Activated T-cell treated with anti-CD3 and anti-CD28 coated beads, Interleukin-2, amount 50 U/mL, for 72 hours (primary cell): ENCODE measurements around the gene PROSER2. TPM values are rescaled to one million over a fixed set of nuclear protein-coding genes. Genes with fewer than 3 reads are reported as not detected.
A peak's percentile ranks its signal among the peaks of the same experiment; 100 is the strongest.

ENCODE experiments used
- ATAC-seq, 2 donors: fragments of 150-1000 bp; cut with Tn5 transposase; replicated peaks in 1 of 2; 2 replicates each; pipeline ENCODE4 v1.10.0; 2021; ENCODE audit warnings: moderate library complexity in 2 of 2, mild to moderate bottlenecking in 1 of 2
- DNase-seq, 2 donors: peaks; one replicate each; pipeline ENCODE4 v3.0.0; 2021 to 2022; ENCODE audit warnings: mixed read lengths in 1 of 2
- H3K27ac Mint-ChIP-seq: one replicate; pipeline ENCODE4 v1.8.0; 2022; ENCODE audit warnings: mild to moderate bottlenecking, moderate library complexity, mixed read lengths
- H3K27me3 Mint-ChIP-seq: one replicate; pipeline ENCODE4 v1.8.0; 2022; ENCODE audit warnings: low read depth, mixed read lengths
- H3K36me3 Mint-ChIP-seq, 2 donors: one replicate each; pipeline ENCODE4 v1.8.0; 2022; ENCODE audit warnings: mixed read lengths in 2 of 2, mild to moderate bottlenecking in 1 of 2; ENCODE audit not compliant: insufficient read depth in 2 of 2
- H3K4me1 Mint-ChIP-seq: one replicate; pipeline ENCODE4 v1.8.0; 2022; ENCODE audit warnings: low read depth, mixed read lengths
- H3K4me3 Mint-ChIP-seq, 2 donors: one replicate each; pipeline ENCODE4 v1.8.0; 2022; ENCODE audit warnings: mild to moderate bottlenecking in 2 of 2, mixed read lengths in 2 of 2, moderate library complexity in 2 of 2
- H3K9me3 Mint-ChIP-seq, 2 donors: one replicate each; pipeline ENCODE4 v1.8.0; 2022; ENCODE audit warnings: mixed read lengths in 2 of 2
- total RNA-seq, 2 donors: library from RNA; stranded (reverse); gene quantifications; one replicate each; pipeline ENCODE4 v1.2.3, GENCODE V29; 2022

Gene PROSER2, protein sequence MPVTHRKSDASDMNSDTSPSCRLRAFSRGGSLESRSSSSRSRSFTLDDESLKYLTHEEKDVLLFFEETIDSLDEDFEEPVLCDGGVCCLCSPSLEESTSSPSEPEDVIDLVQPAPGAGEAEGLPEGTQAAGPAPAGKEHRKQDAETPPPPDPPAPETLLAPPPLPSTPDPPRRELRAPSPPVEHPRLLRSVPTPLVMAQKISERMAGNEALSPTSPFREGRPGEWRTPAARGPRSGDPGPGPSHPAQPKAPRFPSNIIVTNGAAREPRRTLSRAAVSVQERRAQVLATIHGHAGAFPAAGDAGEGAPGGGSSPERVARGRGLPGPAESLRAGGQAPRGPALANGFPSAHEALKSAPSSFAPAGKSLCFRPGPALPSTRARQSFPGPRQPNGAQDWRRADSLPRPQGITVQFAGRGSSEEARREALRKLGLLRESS
- 1 to 10 TPM; 1.1 to 1.6 TPM for total RNA-seq

DNA sequence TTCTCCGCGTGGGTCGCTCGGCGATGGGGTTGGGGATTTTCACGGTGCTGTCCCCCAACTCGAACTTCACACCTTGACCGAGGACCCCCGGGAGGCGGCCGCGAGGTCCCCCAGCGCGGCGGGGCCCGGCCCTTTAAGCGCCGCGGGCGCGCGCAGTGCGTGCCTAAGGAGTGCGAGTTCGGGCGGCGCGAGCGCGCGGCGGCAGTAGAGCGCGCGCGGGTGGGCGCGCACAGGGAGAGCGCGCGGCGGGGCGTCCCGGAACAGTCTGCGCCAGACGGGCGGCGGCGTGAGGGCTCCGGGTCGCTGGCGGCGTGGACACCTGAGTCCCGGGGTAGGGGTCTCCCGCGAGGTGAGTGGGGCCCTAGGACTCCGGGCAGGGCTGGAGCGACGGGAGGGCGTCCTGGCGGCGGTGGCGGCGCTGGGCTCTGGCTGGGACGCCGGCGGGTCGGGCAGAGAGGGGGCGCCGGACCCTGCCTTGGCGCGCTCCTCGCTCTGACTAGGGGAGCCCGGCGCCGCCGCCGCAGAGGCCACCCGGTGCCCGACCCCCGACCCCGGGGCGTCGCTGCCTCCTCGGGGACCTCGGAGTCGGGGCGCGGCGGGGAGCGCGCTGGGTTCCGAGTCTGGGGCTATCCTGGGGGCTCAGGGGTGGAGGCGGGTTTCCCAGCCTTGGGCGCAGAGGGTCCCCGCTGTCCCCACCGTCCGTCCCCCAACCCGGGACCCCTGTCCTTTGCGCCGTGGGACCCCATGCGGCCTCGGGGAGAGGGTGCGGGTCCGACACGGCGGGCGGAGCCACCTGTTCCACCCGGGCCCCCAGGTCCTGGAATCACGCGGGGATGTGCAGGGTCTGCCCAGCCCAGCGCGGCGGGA is at the start of gene PROSER2:
PROSER2 (plus strand) TSS at position 235 of the 867 bp plus-strand sequence. CDS start 28,722 bp downstream, outside the sequence.
- ATAC-seq (peak; percentile 90 to 92), DNase-seq (peak; percentile 39 to 57)
- peaks cover 56% of the 10 kb centered on the region for H3K27me3 Mint-ChIP-seq
- peak within 1 kb of the TSS; percentile 73 to 76 for H3K4me3 Mint-ChIP-seq
- H3K36me3 Mint-ChIP-seq, result no peaks in the 10 kb centered on the region
- no peak within 1 kb of the TSS for H3K27ac Mint-ChIP-seq
- peaks cover 17% of the 10 kb centered on the region for H3K4me1 Mint-ChIP-seq
- no peaks in the 10 kb centered on the region for H3K9me3 Mint-ChIP-seq

DNA sequence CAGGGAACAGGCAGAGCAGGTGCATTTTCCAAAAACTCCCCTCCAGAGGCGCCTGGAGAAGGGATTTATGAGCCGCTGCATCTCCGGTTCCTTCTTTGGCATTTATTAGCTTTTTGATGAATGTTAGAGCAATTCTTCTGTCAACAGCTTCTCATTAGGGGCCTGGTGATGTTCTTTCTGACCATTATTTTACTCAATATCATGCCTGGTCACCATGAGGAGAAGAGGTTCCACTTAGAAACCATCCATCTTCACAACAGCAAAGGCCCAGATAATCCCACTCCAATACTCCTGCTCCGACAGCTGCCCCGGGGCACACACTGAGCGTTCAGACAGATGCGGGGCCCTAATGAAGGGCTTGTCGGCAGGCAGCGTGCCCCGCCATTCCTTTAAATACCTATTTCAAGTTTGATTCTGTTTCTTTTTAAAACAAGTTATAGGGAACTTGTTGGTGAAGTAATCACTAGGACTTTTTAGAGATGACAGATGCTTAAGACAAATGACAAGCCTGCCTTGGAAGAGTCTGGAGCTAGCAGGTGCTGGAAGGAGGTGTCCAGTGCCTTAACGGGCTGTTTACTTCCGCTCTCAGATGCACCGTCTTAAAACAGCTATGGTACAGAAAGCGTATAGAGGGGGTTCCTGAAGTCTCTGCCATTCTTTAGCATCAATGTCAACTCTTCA is 49.3 kb upstream of the PROSER2 start:
- Mint-ChIP-seq H3K4me1 (no peaks in the 10 kb centered on the region), H3K27ac (no peak overlapping the region), H3K9me3 (no peaks in the 10 kb centered on the region), H3K36me3 (no peaks in the 10 kb centered on the region), H3K4me3 (no peak overlapping the region), H3K27me3 (no peaks in the 10 kb centered on the region)
- ATAC-seq, result no peak
- no peak for DNase-seq

DNA sequence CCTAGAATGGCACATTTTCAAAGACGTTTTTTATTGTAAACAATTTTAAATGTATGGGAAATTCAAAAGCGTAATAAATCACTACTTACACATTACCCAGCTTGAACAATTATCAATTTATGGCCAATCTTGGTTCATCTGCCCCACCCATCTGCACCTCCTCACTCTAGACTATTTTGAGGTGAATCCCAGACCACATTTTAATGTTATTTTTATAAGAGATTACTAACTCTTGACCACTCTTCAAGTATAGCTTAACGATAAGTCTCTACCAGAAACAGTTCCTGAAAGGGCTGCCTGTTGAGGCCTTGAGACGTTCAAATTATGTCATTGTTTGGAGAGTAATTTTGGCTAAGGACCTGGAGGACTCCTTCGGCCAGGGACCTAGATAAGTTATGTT is 47.7 kb upstream of the PROSER2 start:
- H3K27ac Mint-ChIP-seq, result no peak overlapping the region

DNA sequence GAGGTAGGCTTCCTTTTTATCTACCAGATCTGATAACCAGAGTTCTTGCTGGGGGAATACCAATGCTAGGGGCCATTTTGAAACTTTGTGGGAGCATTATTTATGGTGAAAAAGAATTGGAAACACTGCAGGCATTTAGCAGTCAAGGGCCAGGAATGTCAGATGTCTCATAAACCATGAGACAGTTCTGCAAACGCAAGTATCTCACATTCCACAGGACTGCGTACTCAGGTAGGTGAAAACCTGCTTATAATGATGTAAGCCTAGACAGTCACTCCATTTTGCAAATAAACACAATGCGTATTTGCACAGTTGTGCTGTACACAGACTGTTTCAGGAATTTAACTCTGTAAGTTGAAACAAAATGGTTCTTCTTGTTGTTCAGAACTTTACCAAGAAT is 47.1 kb upstream of the PROSER2 start:
- Mint-ChIP-seq H3K9me3 (no peaks in the 10 kb centered on the region), H3K4me1 (no peaks in the 10 kb centered on the region), H3K36me3 (no peaks in the 10 kb centered on the region), H3K4me3 (no peak overlapping the region), H3K27me3 (no peaks in the 10 kb centered on the region), H3K27ac (no peak overlapping the region)
- DNase-seq (no peak), ATAC-seq (no peak)

More for the DNA sequence above, 47.7 kb upstream of the PROSER2 start:
- H3K27me3 Mint-ChIP-seq, result no peaks in the 10 kb centered on the region
- ATAC-seq (no peak), DNase-seq (no peak)
- no peaks in the 10 kb centered on the region for H3K9me3 Mint-ChIP-seq
- no peaks in the 10 kb centered on the region for H3K4me1 Mint-ChIP-seq
- H3K4me3 Mint-ChIP-seq, result no peak overlapping the region
- no peaks in the 10 kb centered on the region for H3K36me3 Mint-ChIP-seq

- H3K36me3 Mint-ChIP-seq, result no peaks in the 10 kb centered on the region
- H3K4me1 Mint-ChIP-seq, result no peaks in the 10 kb centered on the region
- H3K4me3 Mint-ChIP-seq, result no peak overlapping the region
- no peaks in the 10 kb centered on the region for H3K27me3 Mint-ChIP-seq
- H3K27ac Mint-ChIP-seq, result no peak overlapping the region
- no peaks in the 10 kb centered on the region for H3K9me3 Mint-ChIP-seq
- ATAC-seq (no peak), DNase-seq (no peak)
Measured at GRCh38 chr10:11781114-11781513, 42.0 kb upstream of the PROSER2 start.

DNA sequence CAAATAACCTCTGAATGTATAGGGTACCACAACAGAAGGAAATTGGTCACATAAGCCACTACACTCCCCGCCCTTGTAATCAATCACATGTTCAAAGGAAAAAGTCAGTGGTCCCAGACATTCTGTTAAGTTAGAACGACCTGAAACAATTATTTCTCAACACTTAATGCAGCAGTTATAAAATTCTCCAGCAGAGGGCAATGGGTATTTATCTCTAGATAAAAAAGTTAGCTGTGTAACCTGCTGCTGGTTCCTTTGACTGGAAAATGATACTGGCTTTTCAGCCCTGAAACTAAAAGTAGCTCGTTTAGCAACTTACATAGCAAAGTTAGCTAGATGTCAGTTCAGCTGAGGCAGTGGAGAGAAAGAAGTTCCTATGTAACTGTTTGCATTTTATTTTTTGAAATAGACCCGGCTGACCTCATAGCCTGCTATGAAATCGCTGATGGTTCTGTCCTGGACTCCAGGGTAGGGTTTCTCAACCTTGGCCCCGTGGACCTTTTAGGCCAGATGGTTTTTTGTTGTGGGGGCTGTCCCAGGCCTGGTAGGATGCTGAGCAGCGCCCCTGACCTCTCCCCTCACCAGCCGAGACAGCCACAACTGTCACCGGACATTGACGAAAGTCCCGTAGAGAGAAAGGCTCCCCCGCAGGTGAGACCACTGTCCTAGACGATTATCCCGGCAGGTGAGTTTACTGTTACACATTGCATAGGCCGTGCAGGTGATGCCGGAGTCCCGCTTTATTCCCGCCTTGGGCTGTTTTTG is 40.2 kb upstream of the PROSER2 start:
- Mint-ChIP-seq H3K4me3 (no peak overlapping the region), H3K27me3 (peaks cover 6% of the 10 kb centered on the region), H3K4me1 (no peaks in the 10 kb centered on the region), H3K9me3 (no peaks in the 10 kb centered on the region), H3K36me3 (no peaks in the 10 kb centered on the region), H3K27ac (no peak overlapping the region)
- ATAC-seq, result peak; percentile 53 to 57
- DNase-seq, result peak in 1 of 2 donors; percentile 23

DNA sequence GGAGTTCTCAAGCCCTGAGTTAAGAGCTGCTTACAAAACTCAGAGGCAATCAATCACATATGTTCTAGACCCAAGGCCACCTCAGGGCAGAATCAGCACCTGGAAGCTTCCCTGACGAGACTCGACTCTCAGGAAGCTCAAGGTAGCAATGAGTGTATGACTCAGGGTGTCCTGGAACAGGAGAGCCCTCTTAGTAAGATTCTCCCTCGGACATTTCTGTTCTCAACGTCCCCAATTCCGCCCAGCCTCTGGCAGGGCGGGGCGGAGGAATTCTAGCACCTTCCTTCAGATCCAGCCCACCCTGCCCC is 39.6 kb upstream of the PROSER2 start:
- Mint-ChIP-seq H3K4me1 (no peaks in the 10 kb centered on the region), H3K27me3 (peaks cover 6% of the 10 kb centered on the region), H3K9me3 (no peaks in the 10 kb centered on the region), H3K36me3 (no peaks in the 10 kb centered on the region), H3K27ac (no peak overlapping the region), H3K4me3 (no peak overlapping the region)
- no peak for ATAC-seq
- no peak for DNase-seq

DNA sequence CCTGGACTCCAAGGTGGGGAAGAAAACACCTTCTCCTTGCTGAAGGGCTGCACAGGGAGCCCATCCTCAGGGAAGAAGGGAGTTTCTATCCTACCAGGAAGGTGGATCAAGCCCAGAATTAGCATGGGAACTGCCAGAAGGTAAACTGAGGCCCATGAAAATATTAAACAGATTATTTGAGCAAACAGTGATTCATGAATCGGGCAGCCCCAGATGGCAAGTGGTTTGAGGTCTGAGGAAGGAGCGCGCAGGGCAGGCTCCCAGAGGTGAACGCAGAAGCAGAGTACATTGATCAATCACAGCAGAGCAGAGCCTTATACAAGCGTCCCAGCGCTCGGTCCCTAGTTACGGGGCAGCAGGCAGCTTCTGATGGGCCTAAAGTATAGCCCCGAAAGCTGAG is 35.8 kb upstream of the PROSER2 start:
- DNase-seq (no peak), ATAC-seq (no peak)
- Mint-ChIP-seq H3K36me3 (no peaks in the 10 kb centered on the region), H3K27ac (no peak overlapping the region), H3K9me3 (no peaks in the 10 kb centered on the region), H3K27me3 (peaks cover 19% of the 10 kb centered on the region), H3K4me3 (no peak overlapping the region), H3K4me1 (no peaks in the 10 kb centered on the region)

DNA sequence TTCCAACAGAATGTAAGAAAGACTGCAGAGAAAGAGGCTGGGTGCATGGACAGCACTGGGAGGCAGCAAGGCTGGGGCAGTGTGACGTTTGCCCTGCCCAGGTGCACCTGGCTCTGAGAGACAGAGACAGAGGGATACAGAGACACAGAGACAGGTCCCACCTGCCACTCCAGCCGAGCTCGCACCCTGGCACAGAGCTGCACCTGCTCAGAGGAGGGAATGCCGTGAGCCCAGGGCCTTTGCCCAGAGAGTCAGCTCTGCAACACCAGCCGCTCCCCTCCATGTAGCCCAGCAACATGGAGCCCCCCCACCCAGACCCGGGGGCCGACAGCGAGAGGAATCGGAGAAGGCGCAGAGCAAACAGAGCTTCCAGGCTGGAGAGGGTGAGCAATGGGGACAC is 35.3 kb upstream of the PROSER2 start:
- peaks cover 19% of the 10 kb centered on the region for H3K27me3 Mint-ChIP-seq
- no peaks in the 10 kb centered on the region for H3K36me3 Mint-ChIP-seq
- DNase-seq (no peak), ATAC-seq (no peak)
- H3K27ac Mint-ChIP-seq, result no peak overlapping the region
- no peak overlapping the region for H3K4me3 Mint-ChIP-seq
- H3K4me1 Mint-ChIP-seq, result no peaks in the 10 kb centered on the region
- H3K9me3 Mint-ChIP-seq, result no peaks in the 10 kb centered on the region

DNA sequence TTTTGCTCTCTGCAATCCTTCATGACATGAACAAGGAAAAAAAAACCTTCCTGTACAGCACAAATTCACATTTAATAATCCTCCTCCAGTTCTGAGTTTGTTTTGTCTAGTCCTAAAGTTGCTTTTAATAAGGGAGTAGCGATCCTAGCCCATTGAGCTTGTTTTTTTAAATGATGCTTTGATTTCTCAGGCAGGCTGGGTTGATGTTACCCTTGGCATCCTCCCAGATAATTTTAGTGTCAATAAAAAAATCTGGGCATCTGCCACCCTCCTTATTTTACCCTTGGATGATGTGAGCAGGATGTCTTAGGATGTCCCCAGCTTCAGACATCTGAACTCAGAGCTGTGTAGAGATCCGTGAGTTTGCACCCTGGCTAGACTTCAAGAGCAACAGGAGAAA is 33.9 kb upstream of the PROSER2 start:
- peaks cover 19% of the 10 kb centered on the region for H3K27me3 Mint-ChIP-seq
- no peak for ATAC-seq
- no peaks in the 10 kb centered on the region for H3K36me3 Mint-ChIP-seq
- no peaks in the 10 kb centered on the region for H3K9me3 Mint-ChIP-seq
- no peak overlapping the region for H3K4me3 Mint-ChIP-seq
- DNase-seq, result no peak
- H3K27ac Mint-ChIP-seq, result no peak overlapping the region
- no peaks in the 10 kb centered on the region for H3K4me1 Mint-ChIP-seq

GRCh38 chr10:11789956-11790355 is 33.2 kb upstream of the PROSER2 start:
- H3K4me3 Mint-ChIP-seq, result no peak overlapping the region
- no peaks in the 10 kb centered on the region for H3K9me3 Mint-ChIP-seq
- H3K27ac Mint-ChIP-seq, result no peak overlapping the region
- DNase-seq, result no peak
- no peaks in the 10 kb centered on the region for H3K4me1 Mint-ChIP-seq
- H3K36me3 Mint-ChIP-seq, result no peaks in the 10 kb centered on the region
- H3K27me3 Mint-ChIP-seq, result peaks cover 19% of the 10 kb centered on the region
- no peak for ATAC-seq

DNA sequence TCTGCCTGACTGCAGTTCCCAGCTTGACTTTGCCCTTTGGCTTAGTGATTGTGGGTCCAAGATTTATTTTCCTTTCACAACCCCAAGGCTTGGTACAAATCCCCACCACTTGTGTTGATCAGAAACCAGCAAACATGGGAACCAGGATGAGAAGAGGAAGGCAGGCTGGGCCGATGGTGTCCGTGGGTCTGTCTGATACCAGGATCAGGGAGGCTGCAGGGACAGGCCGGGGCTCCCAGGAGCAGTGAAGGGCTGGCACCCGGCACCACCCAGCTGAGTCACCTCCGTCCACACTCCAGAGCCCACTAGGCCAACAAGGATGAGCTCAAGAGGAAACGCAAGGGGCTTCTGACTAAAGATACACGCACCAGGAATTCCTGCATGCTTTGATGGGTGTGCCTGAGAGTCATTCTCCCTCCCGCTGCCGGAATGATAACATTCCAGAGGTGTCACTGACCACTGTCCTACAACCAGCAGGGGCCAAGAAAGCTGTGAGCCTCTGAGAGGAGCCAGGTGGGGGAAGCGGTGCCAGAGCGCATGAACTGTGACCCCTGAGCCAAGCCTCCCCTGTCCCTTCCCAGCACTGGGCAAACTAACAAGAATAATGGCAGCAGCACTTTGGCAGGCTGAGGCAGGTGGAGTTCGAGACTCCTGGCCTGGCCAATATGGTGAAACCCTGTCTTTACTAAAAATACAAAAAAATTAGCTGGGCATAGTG is 29.2 kb upstream of the PROSER2 start:
- Mint-ChIP-seq H3K4me1 (no peaks in the 10 kb centered on the region), H3K4me3 (no peak overlapping the region), H3K9me3 (peaks cover 0 to 2% of the 10 kb centered on the region in 2 donors), H3K27ac (no peak overlapping the region), H3K36me3 (no peaks in the 10 kb centered on the region), H3K27me3 (peaks cover 14% of the 10 kb centered on the region)
- DNase-seq (no peak), ATAC-seq (no peak)
